Rectal smooth muscle tissue (tissue), 1 donor: ENCODE data around the gene RAMP1.

ENCODE experiments used
- H3K27ac ChIP-seq: one replicate; pipeline ENCODE4 v1.7.0; 2013; ENCODE audit warnings: low read depth, low read length, inconsistent platforms
- H3K27me3 ChIP-seq: one replicate; pipeline ENCODE4 v1.7.0; 2013; ENCODE audit warnings: low read length; ENCODE audit not compliant: control insufficient read depth, insufficient read depth
- H3K36me3 ChIP-seq: one replicate; pipeline ENCODE4 v1.7.0; 2013; ENCODE audit warnings: low read length; ENCODE audit not compliant: control insufficient read depth, insufficient read depth
- H3K4me1 ChIP-seq: one replicate; pipeline ENCODE4 v1.7.0; 2013; ENCODE audit warnings: low read length; ENCODE audit not compliant: control insufficient read depth, insufficient read depth
- H3K4me3 ChIP-seq: one replicate; pipeline ENCODE4 v1.7.0; 2013; ENCODE audit warnings: low read length
- H3K9ac ChIP-seq: one replicate; pipeline ENCODE4 v1.7.0; 2013; ENCODE audit warnings: low read length

Gene RAMP1

DNA sequence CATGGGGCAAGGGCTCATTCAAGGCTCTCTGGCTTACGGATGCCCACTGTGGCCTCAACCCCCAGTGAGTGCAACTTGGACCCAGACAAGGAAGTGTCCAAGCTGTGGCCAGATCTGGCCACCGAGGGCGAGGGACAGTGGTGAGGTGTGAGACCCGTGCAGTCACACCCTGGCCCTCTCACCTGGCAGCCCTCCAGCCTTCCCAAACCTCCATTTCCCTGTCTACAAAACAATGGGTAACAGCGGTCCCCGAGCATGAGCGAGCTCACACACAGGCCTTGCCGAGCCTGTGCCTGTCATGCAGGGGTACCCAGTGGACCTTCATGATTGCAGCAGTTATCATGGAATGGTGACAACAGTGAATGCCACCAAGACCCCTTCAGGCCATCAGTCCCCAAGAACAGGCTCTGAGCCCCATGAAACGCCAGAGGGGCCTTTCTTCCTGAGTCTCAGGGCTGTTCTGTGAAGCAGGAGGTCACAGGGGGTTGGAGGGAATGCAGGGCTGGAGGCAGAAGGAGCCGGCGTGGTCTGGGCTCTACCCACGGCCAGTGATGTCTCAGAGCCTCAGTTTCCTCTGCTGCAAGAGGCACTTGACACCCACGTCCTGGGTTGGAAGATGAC, 49.8 kb downstream of the RAMP1 start:
- no peak overlapping the region for H3K27ac ChIP-seq
- no peaks in the 10 kb centered on the region for H3K27me3 ChIP-seq
- H3K9ac ChIP-seq, result no peak overlapping the region
- no peak overlapping the region for H3K4me3 ChIP-seq
- H3K36me3 ChIP-seq, result peaks cover 3% of the 10 kb centered on the region
- peaks cover 10% of the 10 kb centered on the region for H3K4me1 ChIP-seq

DNA sequence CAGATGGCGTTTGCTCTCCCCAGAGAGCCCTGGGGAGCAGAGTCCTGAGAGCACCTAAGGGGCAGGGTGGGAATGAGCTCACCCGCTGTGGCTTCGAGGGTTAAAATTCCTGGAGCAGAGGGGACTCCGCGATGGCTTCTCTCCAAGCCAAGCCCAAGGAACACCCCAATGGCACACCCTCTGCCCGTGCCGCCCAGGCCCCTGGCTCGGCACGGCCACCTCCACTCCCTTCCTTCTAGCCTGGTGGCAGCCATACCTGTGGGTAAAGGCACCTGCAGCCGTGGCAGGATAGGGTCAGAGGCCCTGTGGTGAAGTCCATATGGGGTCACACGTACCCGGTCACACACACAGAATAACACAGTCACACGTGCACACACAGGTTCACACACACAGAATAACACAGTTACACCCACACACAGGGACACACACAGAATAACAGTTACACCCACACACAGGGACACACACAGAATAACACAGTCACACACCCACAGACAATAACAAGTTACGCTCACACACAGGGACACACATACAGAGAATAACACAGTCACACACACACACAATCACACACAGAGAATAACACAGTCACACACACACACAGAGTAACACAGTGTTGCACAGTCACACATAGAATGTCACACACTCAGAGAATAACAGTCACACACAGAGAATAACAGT, 50.5 kb downstream of the RAMP1 start:
- Histone ChIP-seq H3K36me3 (peaks cover 3% of the 10 kb centered on the region), H3K4me3 (no peak overlapping the region), H3K9ac (no peak overlapping the region), H3K27ac (no peak overlapping the region), H3K4me1 (peaks cover 6% of the 10 kb centered on the region), H3K27me3 (no peaks in the 10 kb centered on the region)

DNA sequence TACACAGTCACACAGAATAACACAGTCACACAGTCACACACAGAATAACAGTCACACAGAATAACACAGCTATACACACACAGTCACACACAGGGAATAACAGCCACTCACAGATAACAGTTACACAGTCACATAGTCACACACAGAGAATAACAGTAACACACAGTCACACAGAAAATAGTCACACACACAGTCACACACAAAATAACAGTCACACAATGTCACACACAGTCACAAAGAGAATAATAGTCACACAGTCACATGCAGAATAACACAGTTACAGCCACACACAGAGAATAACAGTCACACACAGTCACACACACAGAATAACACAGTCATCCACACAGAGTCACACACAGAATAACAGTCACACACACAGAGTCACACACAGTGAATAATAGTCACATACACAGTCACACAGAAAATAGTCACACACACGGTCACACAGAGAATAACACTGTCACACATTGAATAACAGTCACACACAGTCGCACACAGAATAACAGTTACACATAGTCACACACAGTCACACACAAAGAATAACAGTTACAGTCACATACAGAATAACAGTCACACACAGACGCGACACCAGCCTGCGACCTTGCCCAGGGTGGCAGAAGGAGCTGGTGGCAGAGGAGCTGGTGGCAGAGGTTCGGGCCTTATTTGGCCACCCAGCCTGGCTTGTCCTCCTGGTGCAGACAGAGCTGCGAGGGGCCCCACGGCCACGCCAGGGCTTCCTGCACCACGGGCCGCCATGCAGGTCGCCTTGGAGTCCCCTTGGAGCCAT, 51.3 kb downstream of the RAMP1 start:
- H3K9ac ChIP-seq, result no peak overlapping the region
- no peak overlapping the region for H3K27ac ChIP-seq
- peaks cover 3% of the 10 kb centered on the region for H3K36me3 ChIP-seq
- no peaks in the 10 kb centered on the region for H3K4me1 ChIP-seq
- no peaks in the 10 kb centered on the region for H3K27me3 ChIP-seq
- no peak overlapping the region for H3K4me3 ChIP-seq

DNA sequence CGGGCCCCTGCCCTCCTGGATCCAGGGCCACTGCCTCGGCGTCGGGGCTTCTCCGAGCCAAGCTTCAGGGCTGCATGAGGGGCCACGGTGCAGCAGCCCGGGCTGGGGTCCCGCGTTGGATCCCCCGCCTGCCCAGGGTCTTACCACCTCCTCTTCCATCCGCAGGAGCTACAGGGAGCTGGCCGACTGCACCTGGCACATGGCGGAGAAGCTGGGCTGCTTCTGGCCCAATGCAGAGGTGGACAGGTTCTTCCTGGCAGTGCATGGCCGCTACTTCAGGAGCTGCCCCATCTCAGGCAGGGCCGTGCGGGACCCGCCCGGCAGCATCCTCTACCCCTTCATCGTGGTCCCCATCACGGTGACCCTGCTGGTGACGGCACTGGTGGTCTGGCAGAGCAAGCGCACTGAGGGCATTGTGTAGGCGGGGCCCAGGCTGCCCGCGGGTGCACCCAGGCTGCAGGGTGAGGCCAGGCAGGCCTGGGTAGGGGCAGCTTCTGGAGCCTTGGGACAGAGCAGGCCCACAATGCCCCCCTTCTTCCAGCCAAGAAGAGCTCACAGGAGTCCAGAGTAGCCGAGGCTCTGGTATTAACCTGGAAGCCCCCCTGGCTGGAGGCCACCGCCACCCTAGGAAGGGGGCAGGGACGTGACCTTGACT, 52.1 kb downstream of the RAMP1 start:
- H3K4me3 ChIP-seq, result no peak overlapping the region
- H3K4me1 ChIP-seq, result no peaks in the 10 kb centered on the region
- H3K36me3 ChIP-seq, result peaks cover 3% of the 10 kb centered on the region
- H3K9ac ChIP-seq, result no peak overlapping the region
- no peak overlapping the region for H3K27ac ChIP-seq
- H3K27me3 ChIP-seq, result no peaks in the 10 kb centered on the region

DNA sequence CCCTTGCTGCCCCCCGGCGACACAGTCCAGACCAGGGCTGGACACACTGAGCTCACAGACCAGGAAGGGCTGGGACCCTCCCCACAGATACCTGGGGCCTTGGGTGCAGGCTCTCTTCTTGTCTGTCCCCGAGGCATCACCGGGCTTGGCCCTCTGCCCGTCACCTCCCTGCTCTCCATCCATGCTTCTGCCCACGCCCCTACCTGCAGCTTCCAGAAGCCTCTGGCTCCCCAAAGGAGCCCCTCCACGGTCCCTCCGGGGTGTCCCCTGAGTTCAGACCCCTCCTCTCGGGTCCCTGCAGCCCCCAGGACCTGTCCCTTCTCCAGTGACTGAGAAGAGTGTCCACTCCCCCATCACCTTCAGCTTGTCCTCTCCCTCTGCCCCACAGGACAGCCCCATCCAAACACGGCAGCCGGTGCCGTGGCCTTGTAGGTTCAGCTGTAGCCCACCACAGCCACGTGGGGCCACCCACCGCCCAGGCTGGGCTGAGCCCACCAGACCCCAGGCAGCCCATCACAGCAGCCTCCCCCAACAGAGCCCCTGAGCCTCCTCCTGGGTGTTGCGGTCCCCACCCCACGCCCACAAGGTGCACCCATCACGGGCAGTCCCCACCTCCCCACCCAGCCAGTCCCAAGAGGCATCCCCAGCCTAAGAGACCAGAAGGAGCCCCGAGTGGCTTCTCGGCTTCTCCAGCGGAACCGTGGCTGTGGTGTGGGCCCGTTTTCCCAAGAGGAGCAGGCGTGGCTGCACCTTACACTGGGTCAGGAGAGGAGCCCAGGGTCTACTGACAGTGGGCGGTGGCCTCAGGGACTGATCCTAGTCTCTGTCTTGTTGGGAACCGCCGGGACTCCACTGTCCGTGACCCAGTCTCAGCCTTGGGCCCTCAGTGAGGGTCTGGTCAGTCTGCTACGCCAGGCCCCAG, 53.1 kb downstream of the RAMP1 start:
- Histone ChIP-seq H3K4me3 (no peak overlapping the region), H3K27me3 (no peaks in the 10 kb centered on the region), H3K36me3 (peaks cover 3% of the 10 kb centered on the region), H3K27ac (no peak overlapping the region), H3K4me1 (no peaks in the 10 kb centered on the region), H3K9ac (no peak overlapping the region)

DNA sequence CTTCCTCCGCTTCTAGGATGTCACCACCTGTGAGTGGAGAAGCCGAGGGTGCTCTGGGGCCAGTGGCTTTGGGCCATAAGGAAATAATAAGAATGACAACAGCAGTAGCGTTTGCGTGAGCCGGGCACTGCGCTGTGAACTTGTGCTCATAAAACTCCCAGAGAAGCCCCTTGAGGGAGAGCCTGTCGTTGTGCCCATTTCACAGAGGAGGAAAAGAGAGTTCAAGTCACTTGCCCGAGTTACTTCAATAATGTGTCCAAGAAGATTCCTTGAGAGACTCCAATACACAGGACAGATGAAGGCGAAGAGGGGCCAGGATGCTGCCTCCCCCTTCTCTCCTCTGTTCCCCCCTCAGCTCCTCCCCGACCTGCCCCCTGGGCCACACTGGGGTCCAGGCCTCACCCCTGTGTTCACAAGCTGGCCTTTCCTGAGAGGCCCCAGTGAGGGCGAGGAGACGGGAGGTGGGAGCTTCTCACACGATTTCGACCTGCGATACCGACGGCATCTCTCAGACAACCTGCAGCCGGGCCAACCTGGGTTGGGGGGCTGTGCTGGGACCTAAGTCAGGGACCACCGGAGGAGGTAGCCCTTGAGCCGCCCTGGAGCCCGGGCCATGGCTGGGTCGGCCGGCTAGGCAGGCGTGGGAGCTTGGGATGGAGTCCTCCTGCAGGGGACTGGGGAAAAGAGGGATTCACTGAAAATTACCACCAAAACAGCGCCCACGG, 53.9 kb downstream of the RAMP1 start:
- H3K36me3 ChIP-seq, result peaks cover 3% of the 10 kb centered on the region
- H3K27me3 ChIP-seq, result no peaks in the 10 kb centered on the region
- no peaks in the 10 kb centered on the region for H3K4me1 ChIP-seq
- H3K4me3 ChIP-seq, result no peak overlapping the region
- no peak overlapping the region for H3K27ac ChIP-seq
- H3K9ac ChIP-seq, result no peak overlapping the region

DNA sequence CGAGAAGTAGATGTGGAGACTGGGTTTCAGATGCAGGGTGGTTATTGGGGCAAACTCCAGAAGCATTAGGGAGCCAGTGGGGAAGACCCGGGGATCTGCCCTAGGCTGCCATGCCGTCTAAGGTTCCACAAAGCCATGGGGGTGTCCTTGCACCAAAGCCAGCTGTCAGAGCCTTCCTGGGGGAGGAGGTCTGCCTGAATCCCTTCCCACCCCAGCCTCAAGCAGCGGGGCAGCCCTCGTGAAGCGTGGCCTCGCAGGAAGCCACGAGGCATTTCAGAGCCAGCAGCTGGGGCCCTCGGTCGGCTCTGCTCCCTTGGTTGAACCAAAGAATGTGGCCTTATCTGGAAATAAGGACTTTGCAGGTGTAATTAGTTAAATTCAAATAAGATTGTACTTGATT, 56.2 kb downstream of the RAMP1 start:
- Histone ChIP-seq H3K27ac (no peak overlapping the region), H3K4me3 (no peak overlapping the region), H3K27me3 (no peaks in the 10 kb centered on the region), H3K9ac (no peak overlapping the region), H3K36me3 (no peaks in the 10 kb centered on the region), H3K4me1 (no peaks in the 10 kb centered on the region)

DNA sequence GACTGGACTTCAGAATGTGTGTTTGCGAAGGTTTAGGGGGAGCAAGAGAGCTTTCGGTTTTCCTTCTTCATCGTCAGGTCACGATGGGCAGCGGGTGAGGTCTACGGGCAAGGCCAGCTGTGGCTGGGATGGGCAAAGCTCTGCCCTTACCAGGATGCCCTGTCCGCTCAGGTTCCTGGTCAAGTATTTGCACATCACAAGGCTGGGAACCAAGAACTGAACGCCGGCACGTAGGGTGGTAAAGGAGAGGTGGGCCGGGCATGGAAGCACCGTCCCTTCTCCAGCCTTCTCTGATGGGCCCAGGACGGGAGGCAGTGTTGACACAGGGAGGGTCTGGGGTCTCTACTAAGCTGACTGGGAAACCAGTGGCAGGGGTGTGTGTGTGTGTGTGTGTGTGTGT, 56.9 kb downstream of the RAMP1 start:
- Histone ChIP-seq H3K36me3 (no peaks in the 10 kb centered on the region), H3K4me3 (no peak overlapping the region), H3K9ac (no peak overlapping the region), H3K27me3 (no peaks in the 10 kb centered on the region), H3K4me1 (no peaks in the 10 kb centered on the region), H3K27ac (no peak overlapping the region)

DNA sequence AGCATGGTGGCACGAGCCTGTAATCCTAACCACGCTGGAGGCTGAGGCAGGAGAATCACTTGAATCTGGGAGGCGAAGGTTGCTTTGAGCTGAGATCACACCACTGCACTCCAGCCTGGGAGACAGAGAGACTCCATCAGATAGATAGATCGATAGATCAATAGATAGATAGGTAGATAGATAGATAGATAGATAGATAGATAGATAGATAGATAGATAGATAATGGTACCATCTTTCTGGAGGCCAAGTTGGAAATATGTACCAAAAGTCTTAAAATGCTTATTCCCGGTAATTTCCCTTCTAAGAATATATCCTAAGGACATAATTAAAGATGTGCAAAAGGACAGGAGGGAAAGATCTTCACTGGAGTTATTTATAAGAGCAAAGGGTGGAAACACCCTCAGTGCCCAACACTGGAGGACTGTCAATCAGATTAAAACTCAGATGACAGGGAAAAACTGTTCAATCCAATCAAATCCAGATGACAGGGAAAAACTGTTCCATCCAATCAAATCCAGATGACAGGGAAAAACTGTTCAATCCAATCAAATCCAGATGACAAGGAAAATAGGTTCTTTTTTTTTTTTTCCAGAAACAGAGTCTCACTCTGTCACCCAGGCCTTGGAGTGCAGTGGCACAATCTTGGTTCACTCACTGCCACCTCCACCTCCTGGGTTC, 58.4 kb downstream of the RAMP1 start:
- no peak overlapping the region for H3K9ac ChIP-seq
- H3K27me3 ChIP-seq, result no peaks in the 10 kb centered on the region
- H3K36me3 ChIP-seq, result no peaks in the 10 kb centered on the region
- H3K4me3 ChIP-seq, result no peak overlapping the region
- H3K4me1 ChIP-seq, result no peaks in the 10 kb centered on the region
- H3K27ac ChIP-seq, result no peak overlapping the region

DNA sequence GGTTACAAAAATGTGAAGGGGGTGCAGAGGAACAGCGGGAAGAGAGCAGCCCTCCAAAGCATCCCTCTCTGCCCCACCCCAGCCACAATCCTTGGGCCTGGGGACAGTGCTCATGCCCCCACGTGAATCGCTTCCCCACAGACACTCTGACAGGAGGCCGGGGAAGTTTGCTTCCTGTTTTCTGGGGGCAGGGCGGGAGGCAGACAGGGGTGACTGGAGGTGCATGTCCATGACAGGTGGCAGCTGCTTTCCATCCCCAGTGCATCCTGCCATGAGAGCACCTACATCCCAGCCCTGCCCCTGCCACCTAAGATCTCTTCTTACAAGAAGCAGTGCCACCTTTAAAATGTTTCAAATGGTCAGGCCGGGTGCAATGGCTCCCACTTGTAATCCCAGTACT, 60.2 kb downstream of the RAMP1 start:
- Histone ChIP-seq H3K27ac (no peak overlapping the region), H3K36me3 (no peaks in the 10 kb centered on the region), H3K9ac (no peak overlapping the region), H3K4me3 (no peak overlapping the region), H3K4me1 (no peaks in the 10 kb centered on the region), H3K27me3 (no peaks in the 10 kb centered on the region)

DNA sequence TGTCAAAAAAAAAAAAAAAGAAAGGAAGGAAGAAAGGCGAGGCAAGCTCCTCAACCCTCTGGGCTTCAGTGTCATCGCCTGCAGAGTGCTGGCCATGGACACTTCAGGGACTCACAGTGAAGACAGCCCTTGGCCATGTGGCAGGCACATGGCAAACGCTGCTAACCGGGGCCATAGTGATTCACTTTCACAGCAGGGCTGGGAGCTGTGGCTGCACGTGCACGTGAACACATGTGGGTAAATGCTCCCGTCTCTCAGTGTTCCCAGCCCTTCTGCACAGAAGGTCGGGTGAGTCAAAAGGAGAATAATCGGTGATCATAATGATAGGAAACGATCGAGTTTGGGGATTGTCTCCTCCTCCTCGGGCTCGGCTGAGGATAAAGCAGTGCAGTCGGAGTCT, 61.2 kb downstream of the RAMP1 start:
- Histone ChIP-seq H3K36me3 (no peaks in the 10 kb centered on the region), H3K9ac (no peak overlapping the region), H3K4me1 (no peaks in the 10 kb centered on the region), H3K27me3 (no peaks in the 10 kb centered on the region), H3K4me3 (no peak overlapping the region), H3K27ac (no peak overlapping the region)
